Smooth muscle cell (in vitro differentiated cells): ENCODE measurements around the gene CCSER1. TPM values are rescaled to one million over a fixed set of nuclear protein-coding genes. Genes with fewer than 3 reads are reported as not detected.

Source experiments
- DNase-seq: peaks from one replicate; lab custom pipeline; 2025; ENCODE audit not compliant: unreplicated experiment; lab: John Stamatoyannopoulos, UW
- H2AFZ ChIP-seq: fragments of 200-600 bp; sonication (generic); 2 replicates; pipeline ENCODE4 v1.6.0; 2016; ENCODE audit warnings: antibody characterized with exemption, low read depth, mild to moderate bottlenecking
- H3F3A ChIP-seq: fragments of 200-600 bp; sonication (generic); 2 replicates; pipeline ENCODE4 v1.6.0; 2017; ENCODE audit warnings: antibody characterized with exemption, low read depth
- H3K27ac ChIP-seq: fragments of 200-600 bp; sonication (generic); 2 replicates; pipeline ENCODE4 v1.5.1; 2016; ENCODE audit warnings: low read depth, mild to moderate bottlenecking
- H3K27me3 ChIP-seq: fragments of 200-600 bp; sonication (generic); 2 replicates; pipeline ENCODE4 v1.6.1; 2016; ENCODE audit warnings: low read depth, mild to moderate bottlenecking
- H3K36me3 ChIP-seq: fragments of 200-600 bp; sonication (generic); 2 replicates; pipeline ENCODE4 v1.5.1; 2016; ENCODE audit warnings: low read depth
- H3K4me1 ChIP-seq: fragments of 200-600 bp; sonication (generic); 2 replicates; pipeline ENCODE4 v1.5.1; 2016; ENCODE audit warnings: low read depth
- H3K4me2 ChIP-seq: fragments of 200-600 bp; sonication (generic); 2 replicates; pipeline ENCODE4 v1.6.0; 2016; ENCODE audit warnings: mild to moderate bottlenecking
- H3K4me3 ChIP-seq: fragments of 200-600 bp; sonication (generic); 2 replicates; pipeline ENCODE4 v1.5.1; 2016; ENCODE audit warnings: mild to moderate bottlenecking
- H3K79me2 ChIP-seq: fragments of 200-600 bp; sonication (generic); 2 replicates; pipeline ENCODE4 v1.6.0; 2016; ENCODE audit warnings: low read depth, mild to moderate bottlenecking
- H3K9ac ChIP-seq: fragments of 200-600 bp; sonication (generic); 2 replicates; pipeline ENCODE4 v1.6.0; 2016; ENCODE audit warnings: low read depth
- H3K9me3 ChIP-seq: fragments of 200-600 bp; sonication (generic); replicated peaks from 2 replicates; pipeline ENCODE4 v1.5.1; 2016; ENCODE audit warnings: low read depth
- H4K20me1 ChIP-seq: fragments of 200-600 bp; sonication (generic); 2 replicates; pipeline ENCODE4 v1.6.0; 2016; ENCODE audit warnings: low read depth
- CTCF ChIP-seq: fragments of 200-600 bp; sonication (generic); IDR thresholded peaks from 2 replicates; pipeline ENCODE4 v1.5.1; 2017; ENCODE audit warnings: borderline replicate concordance, mild to moderate bottlenecking, antibody characterized with exemption; ENCODE audit not compliant: insufficient read depth, poor library complexity, severe bottlenecking
- WGBS: methylation state at CpG from one replicate; pipeline ENCODE4 v1.1.7; 2016; ENCODE audit warnings: low lambda C conversion rate; 5-methylcytosine and 5-hydroxymethylcytosine counted together
- polyA plus RNA-seq: library from polyadenylated mRNA; unstranded; fragments of >200 nt; fragmentation: Nextera tagmentation; extraction: Ambion mirVana; gene quantifications from 2 replicates; pipeline ENCODE4 v1.2.1, GENCODE V29; 2016
- total RNA-seq: library from RNA; depleted of rRNA; stranded (reverse); fragments of >200 nt; gene quantifications from 2 replicates; pipeline ENCODE4 v1.2.3, GENCODE V29; 2014

The CCSER1 gene
- total and polyA plus RNA-seq, 2 experiments from 2014 or later: 0.76 TPM; not detected in 1

GRCh38 chr4:91630054-91630453 lies 1502.9 kb downstream of the CCSER1 start:
- H3F3A ChIP-seq: no peaks in the 10 kb centered on the region
- no peak overlapping the region for H3K4me3 ChIP-seq
- peaks cover 4% of the 10 kb centered on the region for H3K36me3 ChIP-seq
- 44% methylated on average over 1 of the region's 1 CpG for WGBS
- H3K4me2 ChIP-seq: no peak overlapping the region
- no peak for DNase-seq
- no peak for TF ChIP-seq CTCF
- H3K9me3 ChIP-seq: no peaks in the 10 kb centered on the region
- H3K9ac ChIP-seq: no peak overlapping the region
- H3K27ac ChIP-seq: no peak overlapping the region
- H4K20me1 ChIP-seq: no peaks in the 10 kb centered on the region
- no peaks in the 10 kb centered on the region for H3K79me2 ChIP-seq
- H2AFZ ChIP-seq: no peak overlapping the region
- no peaks in the 10 kb centered on the region for H3K4me1 ChIP-seq
- peaks cover 9% of the 10 kb centered on the region for H3K27me3 ChIP-seq

GRCh38 chr4:91630764-91631163 lies 1503.6 kb downstream of the CCSER1 start:
- Histone ChIP-seq H3F3A (no peaks in the 10 kb centered on the region), H3K27ac (no peak overlapping the region), H3K9ac (no peak overlapping the region), H3K36me3 (peaks cover 4% of the 10 kb centered on the region), H4K20me1 (no peaks in the 10 kb centered on the region), H3K79me2 (no peaks in the 10 kb centered on the region), H3K4me3 (no peak overlapping the region), H3K4me2 (no peak overlapping the region), H3K27me3 (peaks cover 2% of the 10 kb centered on the region), H3K9me3 (no peaks in the 10 kb centered on the region), H3K4me1 (no peaks in the 10 kb centered on the region), H2AFZ (no peak overlapping the region)
- DNase-seq: no peak
- TF ChIP-seq CTCF: no peak

GRCh38 chr4:91631335-91631734 lies 1504.1 kb downstream of the CCSER1 start:
- no peak overlapping the region for H3K9ac ChIP-seq
- H3K27me3 ChIP-seq: no peaks in the 10 kb centered on the region
- TF ChIP-seq CTCF: no peak
- no peak overlapping the region for H2AFZ ChIP-seq
- no peaks in the 10 kb centered on the region for H3K4me1 ChIP-seq
- H3F3A ChIP-seq: no peaks in the 10 kb centered on the region
- H3K79me2 ChIP-seq: no peaks in the 10 kb centered on the region
- no peak overlapping the region for H3K27ac ChIP-seq
- DNase-seq: no peak
- H3K4me2 ChIP-seq: no peak overlapping the region
- no peaks in the 10 kb centered on the region for H3K9me3 ChIP-seq
- WGBS: 92% methylated on average over 3 of the region's 3 CpGs
- no peaks in the 10 kb centered on the region for H4K20me1 ChIP-seq
- peaks cover 4% of the 10 kb centered on the region for H3K36me3 ChIP-seq
- no peak overlapping the region for H3K4me3 ChIP-seq

- H3K4me1 ChIP-seq: no peaks in the 10 kb centered on the region
- no peaks in the 10 kb centered on the region for H3F3A ChIP-seq
- TF ChIP-seq CTCF: no peak
- H4K20me1 ChIP-seq: no peaks in the 10 kb centered on the region
- H3K9ac ChIP-seq: no peak overlapping the region
- no peaks in the 10 kb centered on the region for H3K27me3 ChIP-seq
- no peak overlapping the region for H3K4me3 ChIP-seq
- peaks cover 4% of the 10 kb centered on the region for H3K36me3 ChIP-seq
- H2AFZ ChIP-seq: no peak overlapping the region
- H3K27ac ChIP-seq: no peak overlapping the region
- no peaks in the 10 kb centered on the region for H3K9me3 ChIP-seq
- 53% methylated on average over 4 of the region's 4 CpGs for WGBS
- DNase-seq: no peak
- H3K4me2 ChIP-seq: no peak overlapping the region
- H3K79me2 ChIP-seq: no peaks in the 10 kb centered on the region
Measured at GRCh38 chr4:91636083-91636482, 1508.9 kb downstream of the CCSER1 start.
